Effector memory CD8-positive, alpha-beta T cell (primary cell): ENCODE measurements around the gene LMO1.

ENCODE experiments used
- ATAC-seq: fragments of 150-1000 bp; cut with Tn5 transposase; replicated peaks from 2 replicates; pipeline ENCODE4 v1.10.0; 2021; ENCODE audit warnings: mild to moderate bottlenecking, moderate library complexity
- DNase-seq, 3 experiments: peaks; one replicate each; pipeline ENCODE4 v3.0.0; 2021
- H3K27ac Mint-ChIP-seq, 2 donors: one replicate each; pipeline ENCODE4 v1.8.0; 2022; ENCODE audit warnings: mild to moderate bottlenecking in 2 of 2, mixed read lengths in 2 of 2, moderate library complexity in 2 of 2
- H3K27me3 Mint-ChIP-seq, 2 donors: one replicate each; pipeline ENCODE4 v1.8.0; 2022; ENCODE audit warnings: mixed read lengths in 2 of 2
- H3K36me3 Mint-ChIP-seq: one replicate; pipeline ENCODE4 v1.8.0; 2022; ENCODE audit warnings: mild to moderate bottlenecking, moderate library complexity, mixed read lengths; ENCODE audit not compliant: insufficient read depth
- H3K4me1 Mint-ChIP-seq, 2 donors: one replicate each; pipeline ENCODE4 v1.8.0; 2022; ENCODE audit warnings: low read depth in 2 of 2, mixed read lengths in 2 of 2
- H3K4me3 Mint-ChIP-seq, 2 donors: one replicate each; pipeline ENCODE4 v1.8.0; 2022; ENCODE audit warnings: mild to moderate bottlenecking in 2 of 2, mixed read lengths in 2 of 2, moderate library complexity in 2 of 2
- H3K9me3 Mint-ChIP-seq, 2 donors: one replicate each; pipeline ENCODE4 v1.8.0; 2022; ENCODE audit warnings: mixed read lengths in 2 of 2

LMO1 gene

GRCh38 chr11:8294251-8294935 is 30.7 kb upstream of the LMO1 start:
- Mint-ChIP-seq H3K9me3 (no peaks in the 10 kb centered on the region), H3K4me3 (no peak overlapping the region), H3K27me3 (peaks cover 24 to 40% of the 10 kb centered on the region in 2 donors), H3K4me1 (no peaks in the 10 kb centered on the region), H3K36me3 (no peaks in the 10 kb centered on the region), H3K27ac (no peak overlapping the region)
- no peak for ATAC-seq
- no peak for DNase-seq

- ATAC-seq (no peak), DNase-seq (no peak)
- no peak overlapping the region for H3K27ac Mint-ChIP-seq
- no peaks in the 10 kb centered on the region for H3K9me3 Mint-ChIP-seq
- H3K4me3 Mint-ChIP-seq, result no peak overlapping the region
- no peaks in the 10 kb centered on the region for H3K36me3 Mint-ChIP-seq
- no peaks in the 10 kb centered on the region for H3K4me1 Mint-ChIP-seq
- peaks cover 23 to 36% of the 10 kb centered on the region in 2 donors for H3K27me3 Mint-ChIP-seq
Measured at GRCh38 chr11:8293171-8293570, 29.5 kb upstream of the LMO1 start.

- no peaks in the 10 kb centered on the region for H3K4me1 Mint-ChIP-seq
- H3K9me3 Mint-ChIP-seq, result no peaks in the 10 kb centered on the region
- H3K27ac Mint-ChIP-seq, result no peak overlapping the region
- H3K27me3 Mint-ChIP-seq, result peaks cover 15 to 30% of the 10 kb centered on the region in 2 donors
- DNase-seq (no peak), ATAC-seq (no peak)
- H3K4me3 Mint-ChIP-seq, result no peak overlapping the region
- no peaks in the 10 kb centered on the region for H3K36me3 Mint-ChIP-seq
Measured at GRCh38 chr11:8292351-8292750, 28.7 kb upstream of the LMO1 start.

- Mint-ChIP-seq H3K27me3 (peaks cover 14 to 35% of the 10 kb centered on the region in 2 donors), H3K9me3 (no peaks in the 10 kb centered on the region), H3K27ac (no peak overlapping the region), H3K4me1 (no peaks in the 10 kb centered on the region), H3K4me3 (no peak overlapping the region), H3K36me3 (no peaks in the 10 kb centered on the region)
- no peak for ATAC-seq
- no peak for DNase-seq
Measured at GRCh38 chr11:8291421-8292350, 28.0 kb upstream of the LMO1 start.

- no peak for DNase-seq
- no peaks in the 10 kb centered on the region for H3K4me1 Mint-ChIP-seq
- no peak overlapping the region for H3K27ac Mint-ChIP-seq
- H3K27me3 Mint-ChIP-seq, result peaks cover 18 to 41% of the 10 kb centered on the region in 2 donors
- ATAC-seq, result no peak
- no peaks in the 10 kb centered on the region for H3K36me3 Mint-ChIP-seq
- H3K4me3 Mint-ChIP-seq, result no peak overlapping the region
- H3K9me3 Mint-ChIP-seq, result no peaks in the 10 kb centered on the region
Measured at GRCh38 chr11:8290081-8290810, 26.6 kb upstream of the LMO1 start.

GRCh38 chr11:8289492-8289918 is 25.8 kb upstream of the LMO1 start:
- Mint-ChIP-seq H3K4me1 (no peaks in the 10 kb centered on the region), H3K4me3 (no peak overlapping the region), H3K9me3 (no peaks in the 10 kb centered on the region), H3K36me3 (no peaks in the 10 kb centered on the region), H3K27ac (no peak overlapping the region), H3K27me3 (peaks cover 24 to 48% of the 10 kb centered on the region in 2 donors)
- ATAC-seq (no peak), DNase-seq (no peak)

GRCh38 chr11:8288824-8289491 is 25.3 kb upstream of the LMO1 start:
- no peaks in the 10 kb centered on the region for H3K4me1 Mint-ChIP-seq
- no peak for ATAC-seq
- H3K27me3 Mint-ChIP-seq, result peaks cover 29 to 52% of the 10 kb centered on the region in 2 donors

GRCh38 chr11:8288166-8288772 is 24.6 kb upstream of the LMO1 start:
- ATAC-seq (no peak), DNase-seq (no peak)
- Mint-ChIP-seq H3K9me3 (no peaks in the 10 kb centered on the region), H3K27ac (no peak overlapping the region), H3K4me3 (no peak overlapping the region), H3K27me3 (peaks cover 29 to 52% of the 10 kb centered on the region in 2 donors), H3K4me1 (no peaks in the 10 kb centered on the region), H3K36me3 (no peaks in the 10 kb centered on the region)

More at GRCh38 chr11:8288824-8289491, 25.3 kb upstream of the LMO1 start:
- Mint-ChIP-seq H3K4me3 (no peak overlapping the region), H3K27ac (no peak overlapping the region), H3K36me3 (no peaks in the 10 kb centered on the region), H3K9me3 (no peaks in the 10 kb centered on the region)
- no peak for DNase-seq

- H3K4me1 Mint-ChIP-seq, result no peaks in the 10 kb centered on the region
- peaks cover 29 to 52% of the 10 kb centered on the region in 2 donors for H3K27me3 Mint-ChIP-seq
- H3K4me3 Mint-ChIP-seq, result no peak overlapping the region
- no peak overlapping the region for H3K27ac Mint-ChIP-seq
- H3K36me3 Mint-ChIP-seq, result no peaks in the 10 kb centered on the region
- H3K9me3 Mint-ChIP-seq, result no peaks in the 10 kb centered on the region
- DNase-seq, result no peak
- no peak for ATAC-seq
Measured at GRCh38 chr11:8287703-8288102, 24.0 kb upstream of the LMO1 start.

- no peak for DNase-seq
- Mint-ChIP-seq H3K27ac (no peak overlapping the region), H3K4me1 (no peaks in the 10 kb centered on the region), H3K27me3 (peaks cover 29 to 52% of the 10 kb centered on the region in 2 donors), H3K9me3 (no peaks in the 10 kb centered on the region), H3K4me3 (no peak overlapping the region), H3K36me3 (no peaks in the 10 kb centered on the region)
- ATAC-seq, result no peak
Measured at GRCh38 chr11:8287297-8287696, 23.6 kb upstream of the LMO1 start.

- no peak for DNase-seq
- no peaks in the 10 kb centered on the region for H3K36me3 Mint-ChIP-seq
Measured at GRCh38 chr11:8286886-8287285, 23.2 kb upstream of the LMO1 start.

GRCh38 chr11:8285796-8286195 is 22.1 kb upstream of the LMO1 start:
- H3K27ac Mint-ChIP-seq, result no peak overlapping the region
- no peaks in the 10 kb centered on the region for H3K9me3 Mint-ChIP-seq
- H3K36me3 Mint-ChIP-seq, result no peaks in the 10 kb centered on the region
- no peak for ATAC-seq
- no peaks in the 10 kb centered on the region for H3K4me1 Mint-ChIP-seq
- no peak overlapping the region for H3K4me3 Mint-ChIP-seq
- peaks cover 21 to 40% of the 10 kb centered on the region in 2 donors for H3K27me3 Mint-ChIP-seq
- no peak for DNase-seq

More at GRCh38 chr11:8286886-8287285, 23.2 kb upstream of the LMO1 start:
- Mint-ChIP-seq H3K4me3 (no peak overlapping the region), H3K27ac (no peak overlapping the region), H3K4me1 (no peaks in the 10 kb centered on the region), H3K9me3 (no peaks in the 10 kb centered on the region), H3K27me3 (peaks cover 28 to 50% of the 10 kb centered on the region in 2 donors)
- ATAC-seq, result no peak
